22Rv1 (cell line): ENCODE results near the gene ATP13A2.

Experiments
- ZFX ChIP-seq: fragments of 450-650 bp; IDR thresholded peaks from 2 replicates; pipeline ENCODE4 v1.6.1; 2017; ENCODE audit warnings: antibody characterized with exemption, borderline replicate concordance
- TF ChIP-seq, protein P1 (sequence below): fragments of 450-650 bp; IDR thresholded peaks from 2 replicates; pipeline ENCODE4 v1.5.1; 2017; ENCODE audit warnings: mild to moderate bottlenecking

DNA sequence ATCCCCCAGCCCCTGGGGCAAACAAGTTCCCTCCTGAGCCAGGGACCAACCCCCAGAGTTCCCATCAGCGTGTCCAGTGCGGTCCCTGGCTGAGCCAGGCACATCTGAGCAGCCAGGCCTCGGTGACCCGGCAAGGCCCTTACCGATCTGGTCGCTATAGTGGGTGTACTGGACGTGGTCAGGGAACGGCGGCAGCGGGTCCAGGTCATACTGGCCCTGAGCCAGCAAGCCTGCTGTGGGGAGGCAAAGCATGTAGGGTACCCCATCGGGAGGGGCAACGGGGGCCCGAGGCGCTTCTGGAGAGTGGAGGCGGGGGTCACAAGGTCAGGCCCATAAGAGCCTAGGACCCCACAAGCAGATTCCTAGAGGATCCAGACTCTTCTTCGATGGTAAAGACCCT is 34.8 kb downstream of the ATP13A2 start:
- TF ChIP-seq, protein P1, sequence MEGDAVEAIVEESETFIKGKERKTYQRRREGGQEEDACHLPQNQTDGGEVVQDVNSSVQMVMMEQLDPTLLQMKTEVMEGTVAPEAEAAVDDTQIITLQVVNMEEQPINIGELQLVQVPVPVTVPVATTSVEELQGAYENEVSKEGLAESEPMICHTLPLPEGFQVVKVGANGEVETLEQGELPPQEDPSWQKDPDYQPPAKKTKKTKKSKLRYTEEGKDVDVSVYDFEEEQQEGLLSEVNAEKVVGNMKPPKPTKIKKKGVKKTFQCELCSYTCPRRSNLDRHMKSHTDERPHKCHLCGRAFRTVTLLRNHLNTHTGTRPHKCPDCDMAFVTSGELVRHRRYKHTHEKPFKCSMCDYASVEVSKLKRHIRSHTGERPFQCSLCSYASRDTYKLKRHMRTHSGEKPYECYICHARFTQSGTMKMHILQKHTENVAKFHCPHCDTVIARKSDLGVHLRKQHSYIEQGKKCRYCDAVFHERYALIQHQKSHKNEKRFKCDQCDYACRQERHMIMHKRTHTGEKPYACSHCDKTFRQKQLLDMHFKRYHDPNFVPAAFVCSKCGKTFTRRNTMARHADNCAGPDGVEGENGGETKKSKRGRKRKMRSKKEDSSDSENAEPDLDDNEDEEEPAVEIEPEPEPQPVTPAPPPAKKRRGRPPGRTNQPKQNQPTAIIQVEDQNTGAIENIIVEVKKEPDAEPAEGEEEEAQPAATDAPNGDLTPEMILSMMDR: no peak
- TF ChIP-seq ZFX: no peak
